Skin epidermis (tissue), 12 donors: ENCODE data around the gene NTRK3.
"Not testable (repeated sequence)": the region's sequence is repeated elsewhere in the genome, so short reads cannot be mapped to it uniquely, and the experiment has no call there.

Source experiments
- H3K27ac ChIP-seq, 21 experiments: fragments of 200-600 bp; sonication (generic) in 11 of 21; one replicate each; pipeline ENCODE4 v1.5.0; 2020; ENCODE audit warnings: mild to moderate bottlenecking in 3 of 21, inconsistent platforms in 2 of 21, moderate library complexity in 2 of 21
- H3K4me3 ChIP-seq, 7 experiments: fragments of 200-600 bp; sonication (generic) in 2 of 7; one replicate each; pipeline ENCODE4 v1.5.0; 2020; ENCODE audit warnings: inconsistent platforms in 2 of 7, mild to moderate bottlenecking in 2 of 7, moderate library complexity in 1 of 7

NTRK3 gene

GRCh38 chr15:88057836-88058235 is 198.7 kb downstream of the NTRK3 start:
- no peak overlapping the region for H3K27ac ChIP-seq
- H3K4me3 ChIP-seq = no peak overlapping the region

- H3K27ac ChIP-seq = no peak overlapping the region
Measured at GRCh38 chr15:88049506-88049905, 207.0 kb downstream of the NTRK3 start.

GRCh38 chr15:88048755-88049154 is 207.8 kb downstream of the NTRK3 start:
- Histone ChIP-seq H3K4me3 (no peak overlapping the region), H3K27ac (no peak overlapping the region)

More at GRCh38 chr15:88049506-88049905, 207.0 kb downstream of the NTRK3 start:
- H3K4me3 ChIP-seq = no peak overlapping the region

- Histone ChIP-seq H3K27ac (no peak overlapping the region), H3K4me3 (no peak overlapping the region)
Measured at GRCh38 chr15:88048237-88048636, 208.3 kb downstream of the NTRK3 start.

- Histone ChIP-seq H3K4me3 (no peak overlapping the region), H3K27ac (no peak overlapping the region)
Measured at GRCh38 chr15:88046576-88047129, 209.9 kb downstream of the NTRK3 start.

GRCh38 chr15:88043396-88043795 is 213.1 kb downstream of the NTRK3 start:
- H3K27ac ChIP-seq = peak overlapping the region in 1 of 21 experiments; percentile 21
- no peak overlapping the region for H3K4me3 ChIP-seq

GRCh38 chr15:88042047-88042446 is 214.5 kb downstream of the NTRK3 start:
- Histone ChIP-seq H3K4me3 (no peak overlapping the region), H3K27ac (peak overlapping the region in 1 of 21 experiments; percentile 9)

GRCh38 chr15:88040516-88040915 is 216.0 kb downstream of the NTRK3 start:
- no peak overlapping the region for H3K4me3 ChIP-seq
- peak overlapping the region in 1 of 21 experiments; percentile 21 for H3K27ac ChIP-seq

- Histone ChIP-seq H3K4me3 (no peak overlapping the region), H3K27ac (no peak overlapping the region)
Measured at GRCh38 chr15:88038261-88038660, 218.3 kb downstream of the NTRK3 start.

GRCh38 chr15:88036154-88036839 is 220.2 kb downstream of the NTRK3 start:
- no peak overlapping the region for H3K4me3 ChIP-seq
- H3K27ac ChIP-seq = no peak overlapping the region

GRCh38 chr15:88035381-88035780 is 221.2 kb downstream of the NTRK3 start:
- Histone ChIP-seq H3K4me3 (no peak overlapping the region), H3K27ac (no peak overlapping the region)

- H3K27ac ChIP-seq, H3K4me3 ChIP-seq: not testable (repeated sequence)
Measured at GRCh38 chr15:88033421-88033820, 223.1 kb downstream of the NTRK3 start.

GRCh38 chr15:88032787-88033186 is 223.8 kb downstream of the NTRK3 start:
- Histone ChIP-seq H3K27ac (no peak overlapping the region), H3K4me3 (no peak overlapping the region)

GRCh38 chr15:88031461-88031860 is 225.1 kb downstream of the NTRK3 start:
- H3K27ac ChIP-seq = no peak overlapping the region
- H3K4me3 ChIP-seq = no peak overlapping the region

- no peak overlapping the region for H3K27ac ChIP-seq
- no peak overlapping the region for H3K4me3 ChIP-seq
Measured at GRCh38 chr15:88029696-88030095, 226.8 kb downstream of the NTRK3 start.

GRCh38 chr15:88028024-88028423 is 228.5 kb downstream of the NTRK3 start:
- Histone ChIP-seq H3K27ac (no peak overlapping the region), H3K4me3 (no peak overlapping the region)

GRCh38 chr15:88023914-88024313 is 232.6 kb downstream of the NTRK3 start:
- Histone ChIP-seq H3K4me3 (no peak overlapping the region), H3K27ac (no peak overlapping the region)

GRCh38 chr15:88022716-88023115 is 233.8 kb downstream of the NTRK3 start:
- peak overlapping the region in 1 of 21 experiments; percentile 11 for H3K27ac ChIP-seq
- no peak overlapping the region for H3K4me3 ChIP-seq

GRCh38 chr15:88021601-88022000 is 234.9 kb downstream of the NTRK3 start:
- no peak overlapping the region for H3K27ac ChIP-seq
- H3K4me3 ChIP-seq = no peak overlapping the region

- no peak overlapping the region for H3K27ac ChIP-seq
- no peak overlapping the region for H3K4me3 ChIP-seq
Measured at GRCh38 chr15:88020806-88021205, 235.7 kb downstream of the NTRK3 start.

GRCh38 chr15:88019656-88020055 is 236.9 kb downstream of the NTRK3 start:
- Histone ChIP-seq H3K4me3 (no peak overlapping the region), H3K27ac (no peak overlapping the region)
